T-helper 1 cell (primary cell): Measurements from ENCODE around the gene FLNB.
"Not testable (repeated sequence)": the region's sequence is repeated elsewhere in the genome, so short reads cannot be mapped to it uniquely, and the experiment has no call there.

Experiments used
- DNase-seq, 5 donors: peaks; one replicate each; pipeline ENCODE4 v3.0.0-alpha.2; 2012 to 2020

Gene FLNB

DNA sequence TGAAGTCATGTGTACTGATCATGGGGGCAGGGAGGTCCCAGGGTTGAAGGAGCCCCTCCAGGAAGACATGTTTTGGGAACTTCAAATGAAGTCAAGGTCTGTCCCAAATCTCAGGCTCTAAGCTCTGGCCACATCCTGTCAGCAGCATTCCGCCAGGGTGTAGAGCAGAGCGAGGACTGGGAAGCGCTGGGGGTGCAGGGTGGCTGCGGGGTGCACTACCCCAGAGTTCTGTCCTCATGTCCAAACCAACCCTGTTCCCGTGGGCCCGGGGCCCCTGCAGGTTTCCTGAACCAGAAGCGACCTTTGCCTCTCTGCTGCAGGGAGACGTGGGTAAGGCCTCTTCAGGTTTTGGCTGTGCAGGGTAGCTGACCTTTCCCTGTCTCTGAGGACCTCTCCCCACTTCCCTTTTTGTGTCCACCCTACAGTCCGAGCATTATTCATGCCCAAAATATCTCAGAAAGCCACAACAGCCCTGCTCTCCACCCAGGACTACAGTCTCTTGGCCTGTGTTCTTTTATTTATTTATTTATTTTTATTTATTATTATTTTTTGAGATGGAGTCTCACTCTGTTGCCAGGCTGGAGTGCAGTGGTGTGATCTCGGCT lies 26.6 kb upstream of the FLNB start:
- no peak for DNase-seq

DNA sequence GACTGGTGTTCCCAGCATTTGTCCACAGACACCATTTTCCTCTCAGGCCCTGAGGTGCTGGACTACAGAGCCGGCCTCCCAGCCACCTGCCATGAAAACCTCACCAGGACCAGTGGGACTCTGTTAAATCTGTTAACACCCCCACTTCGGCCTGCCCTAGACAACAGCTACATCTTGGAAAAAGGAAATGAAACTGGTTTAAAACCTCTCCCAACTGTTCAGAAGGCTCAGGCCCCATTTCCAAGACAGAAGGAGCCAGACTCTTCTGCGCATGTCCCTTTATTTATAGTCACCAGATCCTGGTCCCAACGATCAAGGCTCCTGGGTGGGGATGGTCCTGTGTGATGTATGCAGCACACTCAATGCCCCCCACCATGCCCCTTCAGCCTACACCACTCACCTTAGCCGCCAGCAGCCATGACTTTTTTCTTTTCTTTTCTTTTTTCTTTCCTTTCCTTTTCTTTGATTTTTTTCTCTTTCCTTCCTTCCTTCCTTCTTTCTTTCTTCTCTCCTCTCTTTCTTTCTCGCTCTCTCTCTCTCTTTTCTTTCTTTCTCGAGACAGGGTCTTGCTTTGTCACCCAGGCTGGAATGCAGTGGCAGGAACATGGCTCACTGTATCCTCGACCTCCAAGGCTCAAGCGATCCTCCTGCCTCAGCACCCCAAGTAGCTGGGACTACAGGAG lies 25.5 kb upstream of the FLNB start:
- DNase-seq: no peak

DNA sequence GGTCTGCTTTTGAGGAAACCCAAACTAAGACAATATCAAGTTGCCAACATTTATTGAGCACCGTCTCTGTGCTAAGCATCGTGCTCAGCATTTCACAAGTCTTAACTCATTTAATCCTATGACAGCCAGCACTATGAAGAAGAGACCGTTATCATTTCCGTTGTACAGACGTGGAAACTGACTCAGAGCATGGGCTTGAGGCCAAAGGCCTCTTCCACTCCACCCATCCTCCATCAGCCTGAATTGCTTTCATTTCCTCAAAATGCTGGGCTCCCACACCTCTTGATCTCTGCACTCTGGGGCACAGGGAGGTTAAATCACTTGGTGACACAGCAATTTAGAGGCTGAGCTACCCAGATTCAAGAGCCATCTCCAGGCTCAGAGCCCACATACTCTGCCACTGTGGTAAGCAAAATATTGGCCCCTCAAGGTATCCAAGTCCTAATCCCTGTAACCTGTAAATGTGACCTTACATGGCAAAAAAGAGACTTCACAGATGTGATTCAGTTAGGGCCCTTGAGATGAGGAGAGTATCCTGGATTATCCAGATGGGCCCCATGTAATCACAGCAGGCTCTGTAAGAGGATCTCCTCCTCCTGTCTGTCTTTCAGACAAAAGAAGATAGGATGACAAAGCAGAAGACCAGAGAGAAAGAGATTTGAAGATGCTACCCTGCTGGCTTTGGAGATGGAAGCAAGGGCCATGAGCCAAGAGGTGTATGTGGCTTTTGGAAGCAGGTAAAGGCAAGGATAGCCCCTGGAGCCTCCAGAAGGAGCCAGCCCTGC lies 24.3 kb upstream of the FLNB start:
- DNase-seq: peak in 2 of 5 donors; percentile 10 to 93

DNA sequence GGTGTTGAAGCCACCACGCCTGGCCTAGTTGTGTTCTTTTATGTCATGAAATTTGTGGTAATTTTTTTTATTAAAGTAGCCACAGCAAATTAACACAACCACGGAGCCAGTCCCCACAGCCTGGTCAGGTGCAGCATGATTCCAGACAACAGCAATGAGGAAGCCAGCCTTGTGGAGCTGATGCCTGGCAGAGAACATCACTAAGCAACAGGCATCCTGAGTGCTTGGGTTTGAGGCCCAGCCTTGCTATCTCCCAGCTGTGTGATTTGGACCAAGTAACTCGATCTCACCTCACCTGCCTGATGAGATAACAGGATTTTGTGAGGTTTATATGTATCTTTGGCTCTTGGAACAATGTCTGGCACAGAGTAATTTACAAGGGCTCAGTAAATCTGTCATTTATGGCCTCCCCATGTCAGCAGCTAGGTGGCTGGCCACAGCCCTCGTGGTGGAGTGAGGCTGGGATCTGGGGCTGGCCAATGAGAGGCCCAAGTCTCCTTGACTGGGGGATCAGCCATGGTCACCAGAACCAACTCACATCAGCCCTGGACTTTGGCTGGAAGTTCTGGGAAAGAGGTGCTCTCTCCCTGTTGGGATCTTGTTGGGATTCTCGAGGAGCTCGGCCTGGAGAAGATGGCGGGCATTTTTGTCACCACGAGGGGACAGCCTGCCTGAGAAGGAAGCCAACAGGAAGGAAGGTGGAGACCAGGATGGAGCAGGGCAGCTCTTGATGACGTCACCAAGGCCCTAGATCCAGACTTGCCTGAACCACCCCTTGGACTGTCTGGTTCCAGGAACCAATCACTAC lies 22.8 kb upstream of the FLNB start:
- no peak for DNase-seq

DNA sequence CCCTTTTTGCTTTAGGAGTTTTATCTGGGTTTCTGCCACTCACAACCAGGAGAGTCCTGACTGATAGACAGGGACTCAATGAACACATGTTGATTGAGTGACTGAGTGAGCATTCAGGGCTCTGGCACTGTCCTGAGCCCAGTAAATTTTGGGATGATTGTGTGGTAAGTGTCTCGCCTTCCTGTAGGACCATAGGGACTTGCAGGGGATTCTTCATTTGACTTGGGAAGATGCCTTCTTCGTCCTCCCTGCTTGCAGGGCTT lies 22.3 kb upstream of the FLNB start:
- DNase-seq: no peak

DNA sequence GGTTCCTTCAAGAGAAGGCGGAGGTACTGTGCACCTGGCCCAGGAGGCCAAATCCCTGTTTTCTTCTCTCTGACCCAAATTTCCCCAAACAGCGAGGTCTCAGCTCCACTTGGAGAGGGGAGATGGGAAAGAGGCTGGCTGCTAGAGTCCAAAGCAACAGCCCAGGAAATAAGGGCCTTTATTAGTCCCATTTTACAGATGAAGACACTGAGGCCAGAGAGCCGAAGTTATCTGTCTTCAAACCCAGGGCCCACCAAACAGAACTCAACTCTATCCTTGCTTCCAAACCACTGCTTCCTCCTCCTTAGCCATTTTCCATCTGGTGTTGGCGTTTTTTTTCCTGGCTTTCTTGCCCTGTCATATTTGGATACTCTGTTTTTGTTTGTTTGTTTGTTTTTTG lies 22.0 kb upstream of the FLNB start:
- no peak for DNase-seq

DNA sequence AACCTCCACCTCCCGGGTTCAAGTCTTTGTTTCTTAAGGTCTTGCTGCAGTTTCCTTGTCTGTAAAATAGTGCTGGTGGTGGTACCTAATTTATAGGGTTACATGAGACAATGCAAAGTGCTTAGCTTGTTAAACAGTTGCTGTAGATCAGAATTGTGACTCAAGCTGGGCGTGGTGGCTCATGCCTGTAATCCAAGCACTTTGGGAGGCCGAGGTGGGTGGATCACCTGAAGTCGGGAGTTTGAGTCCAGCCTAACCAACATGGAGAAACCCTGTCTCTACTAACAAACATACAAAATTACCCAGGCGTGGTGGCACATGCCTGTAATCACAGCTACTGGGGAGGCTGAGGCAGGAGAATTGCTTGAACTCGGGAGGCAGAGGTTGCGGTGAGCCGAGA lies 19.0 kb upstream of the FLNB start:
- DNase-seq: not testable (repeated sequence)

DNA sequence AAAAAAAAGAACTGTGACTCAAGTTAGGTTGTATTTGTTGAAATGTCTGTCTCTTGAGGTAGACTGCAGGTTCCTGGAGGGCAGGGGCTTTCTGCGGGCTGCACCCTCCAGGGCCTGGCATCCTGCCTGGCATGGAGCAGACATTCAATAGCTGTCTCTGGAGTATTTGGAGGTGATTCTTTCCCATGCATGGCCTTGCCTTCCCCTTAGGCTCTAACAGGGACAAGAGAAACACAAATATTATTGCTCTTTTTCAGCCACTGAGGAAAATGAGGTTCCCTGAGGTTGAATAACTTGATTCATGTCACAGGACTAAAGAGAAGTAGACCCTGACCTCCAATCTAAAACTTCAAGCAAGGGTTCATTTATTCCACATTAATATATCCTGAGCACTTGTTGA lies 18.6 kb upstream of the FLNB start:
- no peak for DNase-seq

DNA sequence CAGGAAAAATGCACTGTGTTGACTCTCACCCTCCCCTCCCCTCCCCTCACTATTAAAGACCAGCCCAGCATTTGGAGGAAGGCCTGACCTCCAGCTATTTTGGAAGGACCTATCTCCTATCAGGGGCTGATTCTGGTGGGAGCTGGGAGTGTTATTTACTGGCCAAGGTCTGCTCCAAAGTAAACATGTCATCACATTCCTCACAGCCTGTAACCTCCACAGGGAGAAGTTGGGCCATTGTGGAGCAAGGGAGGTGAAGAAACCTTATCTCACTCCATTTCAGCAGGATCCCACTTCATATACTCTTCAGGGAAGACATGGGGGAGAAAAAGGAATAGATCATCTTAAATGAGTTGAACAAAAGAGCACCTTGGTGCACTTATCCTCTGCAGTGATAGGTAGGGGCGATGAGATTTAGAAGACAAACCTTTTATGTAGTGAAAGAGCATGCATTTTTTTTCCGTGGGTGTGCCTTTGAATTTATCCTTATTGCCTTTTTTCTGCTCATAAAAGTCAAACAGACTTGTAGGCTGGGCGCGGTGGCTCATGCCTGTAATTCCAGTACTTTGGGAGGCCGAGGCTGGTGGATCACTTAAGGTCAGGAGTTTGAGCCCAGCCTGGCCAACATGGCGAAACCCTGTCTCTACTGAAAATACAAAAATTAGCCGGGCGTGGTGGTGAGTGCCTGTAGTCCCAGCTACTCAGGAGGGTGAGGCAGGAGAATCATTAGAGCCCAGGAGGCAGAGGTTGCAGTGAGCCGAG lies 15.6 kb upstream of the FLNB start:
- DNase-seq: no peak

DNA sequence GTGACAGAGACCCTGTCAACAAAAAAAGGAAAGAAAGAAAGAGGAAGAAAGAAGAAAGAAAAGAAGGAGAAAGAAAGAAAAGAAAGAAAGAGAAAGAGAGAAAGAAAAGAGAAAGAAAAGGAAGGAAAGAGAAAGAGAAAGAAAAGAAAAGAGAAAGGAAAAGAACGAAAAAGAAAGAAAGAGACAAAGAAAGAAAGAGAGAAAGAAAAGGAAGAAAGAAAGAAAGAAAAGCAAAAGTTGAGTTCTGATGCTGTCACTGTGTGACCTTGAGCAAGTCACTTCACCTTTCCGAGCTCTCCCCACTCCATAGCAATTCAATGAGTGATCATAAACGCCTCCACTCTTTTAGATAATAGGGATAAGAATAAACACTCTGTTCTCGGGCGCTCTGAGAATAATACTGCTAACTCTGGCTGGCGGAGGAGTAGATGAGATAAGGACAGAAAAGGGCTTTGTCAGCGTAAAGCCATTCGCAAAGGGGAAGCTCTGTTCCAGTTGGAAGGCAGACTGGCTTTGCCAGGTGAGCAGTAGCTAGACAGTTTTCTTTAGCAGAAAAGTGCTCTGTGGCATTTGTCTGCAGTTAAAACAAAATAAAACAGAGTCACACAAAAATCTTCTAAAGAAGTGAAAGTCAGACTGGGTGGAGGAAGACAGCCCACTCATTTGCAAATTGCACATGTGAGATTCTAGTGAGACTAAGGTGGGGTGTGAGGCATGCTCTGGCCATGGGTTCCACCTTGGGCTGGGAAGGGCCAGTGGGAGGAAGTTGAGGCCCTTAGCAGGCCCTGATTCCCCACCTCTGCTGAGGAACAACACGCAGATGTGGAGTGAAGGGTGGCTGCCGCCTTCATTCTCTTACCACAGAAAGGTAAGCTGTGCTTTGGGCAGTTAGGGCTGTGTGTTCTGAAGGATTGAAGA lies 9.6 kb upstream of the FLNB start:
- no peak for DNase-seq

DNA sequence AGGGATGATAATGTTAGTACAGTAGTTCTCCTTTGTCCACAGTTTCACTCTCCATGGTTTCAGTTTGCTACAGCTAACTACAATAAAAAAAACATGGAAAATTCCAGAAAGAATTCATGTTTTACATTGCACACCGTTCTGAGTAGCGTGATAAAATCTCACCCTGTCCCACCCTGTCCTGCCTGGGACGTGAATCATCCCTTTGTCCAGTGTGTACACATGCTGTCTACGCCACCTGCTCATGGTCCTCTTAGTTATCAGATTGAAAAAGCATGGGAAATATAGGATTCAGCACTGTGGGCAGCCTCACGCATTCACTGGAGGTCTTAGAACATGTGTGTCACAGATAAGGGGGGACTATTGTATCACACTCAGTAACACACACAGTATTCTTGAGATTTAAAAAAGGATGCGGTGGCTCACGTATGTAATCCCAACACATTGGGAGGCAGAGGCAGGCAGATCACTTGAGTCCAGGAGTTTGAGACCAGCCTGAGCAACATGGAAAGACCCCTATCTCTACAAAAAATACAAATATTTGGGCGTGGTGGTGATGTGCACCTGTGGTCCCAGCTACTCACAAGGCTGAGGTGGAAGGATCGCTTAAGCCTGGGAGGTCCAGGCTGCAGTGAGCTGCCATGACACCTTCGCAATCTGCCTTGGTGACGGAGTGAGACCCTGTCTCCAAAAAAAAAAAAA lies 8.7 kb upstream of the FLNB start:
- no peak for DNase-seq

DNA sequence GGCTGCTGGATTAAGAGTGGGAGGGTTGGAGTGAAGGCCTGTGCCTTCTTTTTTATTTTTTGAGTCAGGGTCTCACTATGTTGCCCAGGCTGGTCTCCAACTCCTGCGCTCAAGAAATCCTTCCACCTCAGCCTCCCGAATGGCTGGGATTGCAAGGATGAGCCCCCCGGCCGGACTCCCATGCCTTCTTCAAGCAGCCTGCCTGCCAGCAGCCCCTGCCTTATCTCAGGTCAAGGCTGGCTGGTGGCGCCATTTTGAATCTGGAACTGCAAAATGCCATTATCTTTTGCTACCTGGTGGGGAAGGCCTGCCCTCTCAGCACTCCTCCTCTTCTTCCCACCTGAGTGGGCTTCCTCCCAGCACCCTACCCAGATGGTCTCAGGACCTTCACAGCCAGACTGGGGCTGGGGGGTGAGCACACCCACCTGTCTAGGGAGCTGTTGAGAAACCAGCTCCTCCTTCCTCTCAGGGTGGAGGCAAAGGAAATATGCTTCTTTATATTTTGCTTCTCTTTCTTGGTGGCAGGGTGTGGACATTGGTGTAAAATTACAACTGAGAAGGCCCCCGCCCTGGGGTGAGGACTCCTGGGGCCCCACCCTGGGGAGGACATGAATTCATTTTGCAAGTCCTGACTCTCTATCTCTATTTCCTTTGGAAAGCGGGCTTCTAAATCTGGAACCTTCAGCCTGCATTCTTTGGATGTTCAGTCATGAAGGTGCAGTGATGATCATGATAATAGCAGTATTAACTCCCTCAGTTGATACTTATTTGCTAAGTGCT lies 7.7 kb upstream of the FLNB start:
- no peak for DNase-seq

DNA sequence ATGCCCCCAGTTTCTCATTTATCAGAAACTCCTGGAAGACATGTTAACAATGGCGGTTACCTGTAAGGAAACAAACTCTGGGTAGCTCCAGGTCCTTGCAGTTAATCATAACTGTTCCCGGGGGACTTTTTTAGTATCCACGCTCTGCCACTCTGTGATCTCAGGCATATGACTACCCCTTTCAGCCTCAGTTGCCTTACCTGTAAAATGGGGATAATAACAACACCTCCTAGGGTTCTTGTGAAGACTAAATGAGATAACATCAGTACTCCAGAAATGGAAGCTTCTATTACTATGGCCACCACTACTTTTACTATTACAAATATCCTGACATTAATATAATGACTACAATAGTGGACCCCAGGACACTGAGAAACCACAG lies 7.1 kb upstream of the FLNB start:
- DNase-seq: no peak

DNA sequence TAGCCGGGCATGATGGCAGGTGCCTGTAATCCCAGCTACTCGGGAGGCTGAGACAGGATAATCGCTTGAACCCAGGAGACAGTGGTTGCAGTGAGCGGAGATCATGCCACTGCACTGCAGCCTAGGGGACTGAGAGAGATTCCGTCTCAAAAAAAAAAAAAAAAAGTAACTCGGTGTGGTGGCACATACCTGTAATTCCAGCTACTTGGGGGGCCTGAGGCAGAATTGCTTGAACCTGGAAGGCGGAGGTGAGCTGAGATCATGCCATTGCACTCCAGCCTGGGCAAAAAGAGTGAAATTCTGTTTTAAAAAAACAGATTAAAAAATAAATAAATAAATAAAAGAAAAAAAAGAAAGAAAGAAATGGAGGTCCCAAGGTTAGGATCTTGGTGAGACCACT lies 6.2 kb upstream of the FLNB start:
- no peak for DNase-seq

DNA sequence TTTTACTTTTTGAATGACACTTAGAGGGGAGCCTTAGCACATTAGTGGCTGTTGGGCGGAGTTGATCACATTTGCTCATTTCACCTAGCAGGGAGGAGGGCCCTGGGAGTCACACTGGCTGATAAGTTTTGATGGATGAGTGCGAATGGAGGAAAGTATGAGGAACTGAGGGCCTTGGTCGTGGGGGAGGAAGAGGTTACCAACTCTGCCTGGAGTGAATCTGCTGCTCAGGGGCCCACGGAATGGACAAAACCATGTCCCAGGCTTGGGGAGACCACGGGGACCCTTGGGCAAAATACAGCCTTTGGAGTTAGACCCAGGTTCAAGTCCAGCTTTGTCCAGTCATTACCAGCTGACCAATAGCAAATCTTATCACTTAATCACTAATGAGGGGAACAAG lies 5.1 kb upstream of the FLNB start:
- no peak for DNase-seq

DNA sequence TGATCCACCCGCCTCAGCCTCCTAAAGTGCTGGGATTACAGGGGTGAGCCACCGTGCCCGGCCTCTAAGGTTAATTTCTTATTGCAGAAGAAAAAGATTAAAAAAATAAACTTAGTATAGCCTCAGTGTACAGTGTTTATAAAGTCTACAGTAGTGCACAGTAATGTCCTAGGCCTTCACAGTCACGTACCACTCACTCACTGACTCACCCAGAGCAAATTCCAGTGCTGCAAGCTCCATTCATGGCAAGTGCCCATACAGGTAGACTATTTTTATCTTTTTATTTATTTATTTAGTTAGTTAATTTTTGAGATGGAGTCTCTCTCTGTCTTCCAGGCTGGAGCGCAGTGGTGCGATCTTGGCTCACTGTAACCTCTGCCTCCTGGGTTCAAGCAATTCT lies 3.2 kb upstream of the FLNB start:
- DNase-seq: no peak

DNA sequence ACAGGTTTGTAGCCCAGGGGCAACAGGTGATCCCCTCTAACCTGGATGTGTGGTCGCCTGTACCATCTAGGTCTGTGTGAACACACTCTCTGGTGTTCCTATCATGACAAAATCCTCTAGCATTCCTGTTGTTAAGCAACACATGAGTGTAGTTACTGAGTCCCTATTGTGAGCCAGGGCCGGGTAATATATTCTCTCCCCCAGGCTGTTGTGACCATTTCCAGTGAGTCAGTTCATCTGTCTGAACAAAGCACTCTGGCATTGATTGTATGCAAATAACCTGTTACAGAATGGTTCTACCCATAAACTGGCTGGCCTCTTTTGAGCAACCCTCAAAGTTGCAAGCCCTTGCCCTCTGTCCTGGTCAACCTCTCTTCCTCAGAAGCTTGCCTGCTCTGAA lies 2.6 kb upstream of the FLNB start:
- DNase-seq: no peak

DNA sequence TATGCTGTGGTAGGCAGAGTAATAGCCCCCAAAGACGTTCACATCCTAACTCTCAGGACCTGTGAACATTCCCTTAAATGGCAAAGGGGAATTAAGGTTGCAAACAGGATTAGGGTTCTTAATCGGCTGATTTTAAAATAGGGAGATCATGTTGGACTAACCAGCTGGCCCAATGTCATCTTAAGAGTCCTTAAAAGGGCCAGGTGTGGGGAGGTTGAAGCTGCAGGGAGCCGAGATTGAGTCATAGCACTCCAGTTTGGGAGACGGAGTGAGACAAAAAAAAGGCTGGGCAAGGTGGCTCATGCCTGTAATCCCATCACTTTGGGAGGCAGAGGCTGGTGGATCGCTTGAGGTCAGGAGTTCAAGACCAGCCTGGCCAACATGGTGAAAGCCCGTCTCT lies 1.6 kb upstream of the FLNB start:
- no peak for DNase-seq

DNA sequence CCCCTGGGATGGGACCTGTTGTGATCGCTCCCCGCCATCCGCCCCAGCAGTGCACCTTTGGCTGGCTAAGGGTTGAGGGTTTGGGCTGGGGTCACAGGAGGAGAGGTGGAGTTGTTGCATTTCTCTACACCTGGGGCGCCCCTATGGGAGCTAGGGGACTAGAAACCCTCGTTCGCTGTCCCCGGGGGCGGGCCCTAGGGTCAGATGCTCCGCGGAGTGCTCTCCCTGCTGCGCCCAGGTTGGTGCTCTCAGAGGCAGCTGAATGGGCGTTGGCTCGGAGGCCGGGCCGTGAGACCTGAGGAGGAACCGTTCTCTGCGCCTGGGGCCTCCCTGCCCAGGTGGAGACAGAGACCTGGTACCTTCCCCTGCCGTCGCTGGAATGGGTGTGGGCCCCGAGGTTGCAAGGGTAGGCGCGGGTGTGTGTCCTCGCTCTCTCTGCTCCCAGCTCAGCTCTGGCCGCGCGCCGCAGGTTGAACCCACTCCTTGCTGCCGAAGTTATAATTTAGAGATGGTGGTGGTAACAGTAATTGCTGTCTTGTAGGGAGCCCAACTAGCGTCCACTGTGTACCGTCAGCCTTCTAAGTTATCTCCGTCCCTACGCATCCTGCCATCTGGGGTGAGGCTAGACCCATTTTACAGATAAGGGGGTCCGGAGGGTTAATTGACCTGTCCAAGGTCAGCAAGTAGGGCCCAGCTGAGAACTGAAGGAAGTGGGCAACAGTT lies 965 bp downstream of the FLNB start:
- DNase-seq: peak in 4 of 5 donors; percentile 5 to 44 (median 14)
